Nephron progenitor cell (in vitro differentiated cells): ENCODE data around the gene FBXL7.

Experiments
- DNase-seq: peaks from one replicate; pipeline ENCODE4 v3.0.0; 2021
- H3K27ac Mint-ChIP-seq: 2 replicates; pipeline ENCODE4 v1.8.0; 2021; ENCODE audit warnings: mild to moderate bottlenecking, moderate library complexity, mixed read lengths
- H3K27me3 Mint-ChIP-seq: 2 replicates; pipeline ENCODE4 v1.8.0; 2021; ENCODE audit warnings: mild to moderate bottlenecking, low read depth, mixed read lengths; ENCODE audit not compliant: poor library complexity
- H3K36me3 Mint-ChIP-seq: 2 replicates; pipeline ENCODE4 v1.8.0; 2021; ENCODE audit warnings: low read depth, mixed read lengths
- H3K4me1 Mint-ChIP-seq: 2 replicates; pipeline ENCODE4 v1.8.0; 2021; ENCODE audit warnings: mixed read lengths
- H3K4me3 Mint-ChIP-seq: 2 replicates; pipeline ENCODE4 v1.8.0; 2021; ENCODE audit warnings: mild to moderate bottlenecking, moderate library complexity, mixed read lengths
- H3K9me3 Mint-ChIP-seq: 2 replicates; pipeline ENCODE4 v1.8.0; 2021; ENCODE audit warnings: mild to moderate bottlenecking, moderate library complexity, mixed read lengths
- TF ChIP-seq, protein P1 (sequence below): fragments of 200-600 bp; sonication (generic); IDR thresholded peaks from 2 replicates; pipeline ENCODE4 v1.5.0; 2021; ENCODE audit warnings: antibody characterized with exemption

Gene FBXL7

GRCh38 chr5:15948190-15948589 is 448.2 kb downstream of the FBXL7 start:
- no peak overlapping the region for H3K27ac Mint-ChIP-seq

DNA sequence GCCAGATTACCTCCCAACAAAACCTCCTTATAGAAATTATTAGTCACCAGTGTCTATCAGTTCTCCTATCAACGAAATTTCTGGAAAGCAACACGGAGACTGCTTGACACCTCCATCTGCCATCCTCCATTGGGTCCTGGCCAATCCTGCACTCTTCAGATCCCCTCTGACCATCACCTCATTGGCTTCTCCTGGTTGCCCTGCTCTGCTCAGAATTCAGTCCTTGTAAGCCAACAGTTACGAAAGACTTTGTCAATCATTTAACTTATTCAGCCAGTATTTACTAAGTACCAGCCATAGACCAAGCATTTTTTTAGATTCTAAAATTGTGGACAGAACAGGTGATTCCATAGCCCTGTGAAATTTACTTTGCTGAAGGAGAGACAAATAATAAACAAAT is 451.1 kb downstream of the FBXL7 start:
- DNase-seq = no peak
- peaks cover 16% of the 10 kb centered on the region for H3K36me3 Mint-ChIP-seq
- H3K9me3 Mint-ChIP-seq = no peaks in the 10 kb centered on the region
- H3K4me3 Mint-ChIP-seq = no peak overlapping the region
- TF ChIP-seq, protein P1, sequence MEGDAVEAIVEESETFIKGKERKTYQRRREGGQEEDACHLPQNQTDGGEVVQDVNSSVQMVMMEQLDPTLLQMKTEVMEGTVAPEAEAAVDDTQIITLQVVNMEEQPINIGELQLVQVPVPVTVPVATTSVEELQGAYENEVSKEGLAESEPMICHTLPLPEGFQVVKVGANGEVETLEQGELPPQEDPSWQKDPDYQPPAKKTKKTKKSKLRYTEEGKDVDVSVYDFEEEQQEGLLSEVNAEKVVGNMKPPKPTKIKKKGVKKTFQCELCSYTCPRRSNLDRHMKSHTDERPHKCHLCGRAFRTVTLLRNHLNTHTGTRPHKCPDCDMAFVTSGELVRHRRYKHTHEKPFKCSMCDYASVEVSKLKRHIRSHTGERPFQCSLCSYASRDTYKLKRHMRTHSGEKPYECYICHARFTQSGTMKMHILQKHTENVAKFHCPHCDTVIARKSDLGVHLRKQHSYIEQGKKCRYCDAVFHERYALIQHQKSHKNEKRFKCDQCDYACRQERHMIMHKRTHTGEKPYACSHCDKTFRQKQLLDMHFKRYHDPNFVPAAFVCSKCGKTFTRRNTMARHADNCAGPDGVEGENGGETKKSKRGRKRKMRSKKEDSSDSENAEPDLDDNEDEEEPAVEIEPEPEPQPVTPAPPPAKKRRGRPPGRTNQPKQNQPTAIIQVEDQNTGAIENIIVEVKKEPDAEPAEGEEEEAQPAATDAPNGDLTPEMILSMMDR = no peak
- H3K27ac Mint-ChIP-seq = no peak overlapping the region
- peaks cover 2% of the 10 kb centered on the region for H3K27me3 Mint-ChIP-seq
- H3K4me1 Mint-ChIP-seq = no peaks in the 10 kb centered on the region

More at GRCh38 chr5:15948190-15948589, 448.2 kb downstream of the FBXL7 start:
- no peak overlapping the region for H3K4me3 Mint-ChIP-seq
- H3K4me1 Mint-ChIP-seq = peaks cover 8% of the 10 kb centered on the region
- peaks cover 2% of the 10 kb centered on the region for H3K27me3 Mint-ChIP-seq
- TF ChIP-seq, protein P1 = no peak
- no peaks in the 10 kb centered on the region for H3K9me3 Mint-ChIP-seq
- DNase-seq = no peak
- H3K36me3 Mint-ChIP-seq = peaks cover 16% of the 10 kb centered on the region

DNA sequence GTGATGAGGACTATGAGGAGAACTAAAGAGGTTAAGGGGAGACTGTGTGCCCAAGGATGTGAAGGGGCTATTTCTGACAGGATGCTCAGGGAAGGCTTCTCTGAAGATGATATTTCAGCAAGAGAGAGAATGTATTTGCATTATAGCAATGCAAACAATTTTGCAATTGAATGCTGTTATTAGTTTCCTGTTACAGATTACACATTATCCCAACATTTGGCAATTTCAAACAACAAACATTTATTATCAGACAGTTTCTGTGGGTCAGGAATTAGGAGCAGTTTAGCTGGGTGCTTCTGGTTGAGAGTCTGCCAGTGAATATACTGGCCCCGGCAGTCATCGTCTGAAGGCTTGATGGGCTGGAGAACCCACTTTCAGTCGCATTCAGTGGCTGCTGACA is 451.6 kb downstream of the FBXL7 start:
- Mint-ChIP-seq H3K27me3 (peaks cover 2% of the 10 kb centered on the region), H3K9me3 (no peaks in the 10 kb centered on the region), H3K36me3 (peaks cover 16% of the 10 kb centered on the region), H3K4me1 (no peaks in the 10 kb centered on the region), H3K4me3 (no peak overlapping the region), H3K27ac (no peak overlapping the region)
- TF ChIP-seq, protein P1 = no peak
- no peak for DNase-seq

- TF ChIP-seq, protein P1 = no peak
- no peaks in the 10 kb centered on the region for H3K36me3 Mint-ChIP-seq
- H3K27me3 Mint-ChIP-seq = no peaks in the 10 kb centered on the region
- H3K9me3 Mint-ChIP-seq = no peaks in the 10 kb centered on the region
- no peak for DNase-seq
- H3K4me1 Mint-ChIP-seq = no peaks in the 10 kb centered on the region
- no peak overlapping the region for H3K4me3 Mint-ChIP-seq
- H3K27ac Mint-ChIP-seq = no peak overlapping the region
These were observed 456.6 kb downstream of the FBXL7 start for GRCh38 chr5:15956622-15957021.

DNA sequence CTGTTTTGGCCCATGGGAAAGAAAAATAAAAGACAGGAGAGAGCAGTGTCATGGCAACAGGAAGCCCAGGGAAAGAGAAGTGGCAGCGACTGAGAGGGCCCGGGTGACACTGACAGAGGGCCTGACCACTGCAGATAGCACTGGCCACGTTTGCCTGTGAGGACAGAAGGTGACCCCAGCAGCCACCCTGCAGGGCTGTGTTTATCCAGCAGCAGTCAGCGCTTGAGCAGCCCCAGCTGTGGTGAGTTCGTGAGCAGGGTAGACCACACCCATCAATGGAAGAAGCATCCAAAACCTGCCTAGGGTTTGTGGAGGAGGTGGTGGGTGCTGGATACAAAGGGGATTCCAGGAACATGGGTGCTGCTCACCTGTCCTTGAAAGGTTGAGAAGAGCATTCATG is 457.1 kb downstream of the FBXL7 start:
- Mint-ChIP-seq H3K27me3 (no peaks in the 10 kb centered on the region), H3K36me3 (no peaks in the 10 kb centered on the region), H3K4me3 (no peak overlapping the region), H3K9me3 (no peaks in the 10 kb centered on the region), H3K4me1 (no peaks in the 10 kb centered on the region), H3K27ac (no peak overlapping the region)
- DNase-seq = no peak
- TF ChIP-seq, protein P1 = no peak

GRCh38 chr5:15959370-15960164 is 459.6 kb downstream of the FBXL7 start:
- no peaks in the 10 kb centered on the region for H3K27me3 Mint-ChIP-seq
- TF ChIP-seq, protein P1 = no peak
- H3K9me3 Mint-ChIP-seq = no peaks in the 10 kb centered on the region
- no peak overlapping the region for H3K4me3 Mint-ChIP-seq
- no peaks in the 10 kb centered on the region for H3K4me1 Mint-ChIP-seq
- no peak for DNase-seq
- no peak overlapping the region for H3K27ac Mint-ChIP-seq
- H3K36me3 Mint-ChIP-seq = no peaks in the 10 kb centered on the region
